ENCODE measurements around the gene SCN3B. TPM values are rescaled to one million over a fixed set of nuclear protein-coding genes. Genes with fewer than 3 reads are reported as not detected.

SCN3B gene, protein sequence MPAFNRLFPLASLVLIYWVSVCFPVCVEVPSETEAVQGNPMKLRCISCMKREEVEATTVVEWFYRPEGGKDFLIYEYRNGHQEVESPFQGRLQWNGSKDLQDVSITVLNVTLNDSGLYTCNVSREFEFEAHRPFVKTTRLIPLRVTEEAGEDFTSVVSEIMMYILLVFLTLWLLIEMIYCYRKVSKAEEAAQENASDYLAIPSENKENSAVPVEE
- total RNA-seq, result 1 to 10 TPM in 2 of 3 donors, under 1 TPM in 1; 0.29 to 2.6 (median 2.0) TPM
- long read RNA-seq, donor 1, result 0 reads
- long read RNA-seq, donor 2, partial matches to known transcripts, result 0 of 1 reads
- long read RNA-seq, donor 2, other reads (novel, unspliced or antisense), result 1 of 1 reads

DNA sequence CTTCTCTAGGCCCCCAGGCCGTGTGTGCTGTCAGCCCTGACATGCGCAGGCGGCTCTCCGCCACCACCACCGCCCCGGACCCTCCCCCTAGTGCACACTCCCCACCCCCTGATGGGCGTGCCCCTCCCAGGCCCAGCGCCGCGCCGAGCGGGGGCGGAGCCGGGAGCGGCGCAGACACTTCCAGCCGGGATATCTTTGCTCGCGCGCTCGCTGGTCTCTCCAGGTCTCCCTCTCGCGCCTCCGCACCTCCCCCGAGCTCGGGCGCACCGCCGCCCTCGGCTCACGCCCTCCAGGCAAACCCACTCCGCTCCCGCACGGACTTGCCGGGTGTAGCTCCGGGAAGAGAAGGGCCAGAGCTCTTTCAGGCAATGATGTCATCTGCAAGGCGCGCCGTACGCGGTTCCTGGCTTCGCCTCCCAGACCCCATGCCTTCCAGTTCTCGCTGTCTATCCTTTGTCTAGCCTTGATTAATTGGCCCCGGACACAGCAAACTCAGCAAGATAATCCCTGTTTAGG, at the start of gene SCN3B:
Gene SCN3B (minus strand): TSS at position 59 of the 516 bp plus-strand sequence. CDS start 823 bp downstream, outside the sequence.
- no peaks in the 10 kb centered on the region for H3K9me3 ChIP-seq
- intact Hi-C loops (cut with DNase I, micrococcal nuclease), result no loop called here
- peak; percentile 62 to 79 (median 69) for DNase-seq
- TF ChIP-seq, protein P1, sequence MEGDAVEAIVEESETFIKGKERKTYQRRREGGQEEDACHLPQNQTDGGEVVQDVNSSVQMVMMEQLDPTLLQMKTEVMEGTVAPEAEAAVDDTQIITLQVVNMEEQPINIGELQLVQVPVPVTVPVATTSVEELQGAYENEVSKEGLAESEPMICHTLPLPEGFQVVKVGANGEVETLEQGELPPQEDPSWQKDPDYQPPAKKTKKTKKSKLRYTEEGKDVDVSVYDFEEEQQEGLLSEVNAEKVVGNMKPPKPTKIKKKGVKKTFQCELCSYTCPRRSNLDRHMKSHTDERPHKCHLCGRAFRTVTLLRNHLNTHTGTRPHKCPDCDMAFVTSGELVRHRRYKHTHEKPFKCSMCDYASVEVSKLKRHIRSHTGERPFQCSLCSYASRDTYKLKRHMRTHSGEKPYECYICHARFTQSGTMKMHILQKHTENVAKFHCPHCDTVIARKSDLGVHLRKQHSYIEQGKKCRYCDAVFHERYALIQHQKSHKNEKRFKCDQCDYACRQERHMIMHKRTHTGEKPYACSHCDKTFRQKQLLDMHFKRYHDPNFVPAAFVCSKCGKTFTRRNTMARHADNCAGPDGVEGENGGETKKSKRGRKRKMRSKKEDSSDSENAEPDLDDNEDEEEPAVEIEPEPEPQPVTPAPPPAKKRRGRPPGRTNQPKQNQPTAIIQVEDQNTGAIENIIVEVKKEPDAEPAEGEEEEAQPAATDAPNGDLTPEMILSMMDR (IDR thresholded peaks at IDR 0.05), result no peak
- H3K4me1 ChIP-seq (ENCODE audit: low read depth), result peaks cover 2% of the 10 kb centered on the region
- peak; percentile 96 for ATAC-seq
- no peak within 1 kb of the TSS for H3K4me3 ChIP-seq
- no peaks in the 10 kb centered on the region for H3K36me3 ChIP-seq (ENCODE audit: low read depth)

DNA sequence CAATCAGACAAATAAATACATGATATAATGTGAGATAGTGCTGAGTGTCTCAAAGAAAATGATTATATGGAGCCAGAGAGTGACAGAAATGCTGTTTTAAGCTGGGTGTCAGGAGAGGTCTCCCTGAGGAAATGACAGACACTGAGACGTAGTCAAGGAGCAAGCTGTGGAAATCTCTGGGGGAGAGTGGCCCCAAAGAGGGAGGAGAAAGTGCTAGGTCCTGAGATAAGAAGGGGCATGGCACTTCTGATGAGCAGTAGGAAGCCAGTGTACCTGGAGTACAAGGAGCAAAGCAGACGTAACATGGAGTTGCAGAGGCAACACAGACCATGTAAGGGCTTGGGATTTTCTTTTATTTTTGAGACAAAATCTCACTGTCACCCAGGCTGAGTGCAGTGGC, 48.3 kb upstream of the SCN3B start:
- H3K9me3 ChIP-seq, result no peaks in the 10 kb centered on the region
- no peak for ATAC-seq
- no peak overlapping the region for H3K4me3 ChIP-seq
- TF ChIP-seq, protein P1 (IDR thresholded peaks at IDR 0.05), result no peak
- no peaks in the 10 kb centered on the region for H3K36me3 ChIP-seq (ENCODE audit: low read depth)
- H3K4me1 ChIP-seq (ENCODE audit: low read depth), result no peaks in the 10 kb centered on the region
- DNase-seq, result no peak
- intact Hi-C loops (cut with DNase I, micrococcal nuclease), result no loop called here

DNA sequence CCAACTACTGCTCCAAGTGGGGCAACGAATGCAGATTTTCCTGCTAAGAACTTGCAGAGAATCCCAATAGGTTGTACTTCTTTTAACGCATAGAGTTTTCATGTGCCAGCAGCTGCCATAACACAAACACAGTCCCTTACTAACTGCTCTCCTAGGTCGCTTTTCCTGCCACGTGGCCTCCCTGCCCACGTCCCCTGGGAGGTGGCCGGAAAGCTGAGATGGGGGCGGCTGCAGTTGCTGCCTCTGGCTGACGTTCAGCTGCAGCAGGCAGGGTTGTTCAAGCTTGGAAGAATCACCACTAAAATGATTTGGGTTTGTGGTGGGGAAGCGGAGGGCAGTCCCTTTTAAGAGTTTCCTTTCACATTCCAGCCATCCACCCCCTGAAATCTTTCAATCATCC, 47.7 kb upstream of the SCN3B start:
- DNase-seq (no peak), ATAC-seq (no peak)
- Histone ChIP-seq H3K36me3 (ENCODE audit: low read depth) (no peaks in the 10 kb centered on the region), H3K4me1 (ENCODE audit: low read depth) (no peaks in the 10 kb centered on the region), H3K9me3 (no peaks in the 10 kb centered on the region), H3K4me3 (no peak overlapping the region)
- intact Hi-C loops (cut with DNase I, micrococcal nuclease), result no loop called here
- TF ChIP-seq, protein P1 (IDR thresholded peaks at IDR 0.05), result no peak

DNA sequence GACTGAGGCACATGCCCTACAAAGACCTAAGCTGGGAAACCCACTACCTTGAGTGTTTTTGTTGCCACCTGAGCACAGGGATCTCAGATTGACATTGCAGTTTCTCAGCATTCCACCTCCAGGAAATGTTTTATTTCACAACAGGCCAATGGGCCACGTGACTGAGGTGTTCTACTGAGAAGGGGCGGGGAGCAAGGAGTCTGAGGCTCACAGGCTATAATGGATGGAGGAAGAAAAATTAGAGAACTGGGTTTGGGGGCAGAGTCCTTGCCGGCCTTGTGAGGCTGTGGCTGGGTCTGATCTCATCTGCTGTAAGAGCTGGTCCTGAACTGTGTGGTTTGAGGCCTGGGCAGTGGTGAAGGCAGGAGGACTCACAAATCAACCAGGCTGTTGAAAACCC, 46.3 kb upstream of the SCN3B start:
- H3K4me1 ChIP-seq (ENCODE audit: low read depth), result no peaks in the 10 kb centered on the region
- H3K36me3 ChIP-seq (ENCODE audit: low read depth), result no peaks in the 10 kb centered on the region
- no peak overlapping the region for H3K4me3 ChIP-seq
- H3K9me3 ChIP-seq, result no peaks in the 10 kb centered on the region
- intact Hi-C loops (cut with DNase I, micrococcal nuclease), result no loop called here
- TF ChIP-seq, protein P1 (IDR thresholded peaks at IDR 0.05), result no peak
- DNase-seq (peak in 2 of 3 donors; percentile 20 to 33), ATAC-seq (peak; percentile 55)

DNA sequence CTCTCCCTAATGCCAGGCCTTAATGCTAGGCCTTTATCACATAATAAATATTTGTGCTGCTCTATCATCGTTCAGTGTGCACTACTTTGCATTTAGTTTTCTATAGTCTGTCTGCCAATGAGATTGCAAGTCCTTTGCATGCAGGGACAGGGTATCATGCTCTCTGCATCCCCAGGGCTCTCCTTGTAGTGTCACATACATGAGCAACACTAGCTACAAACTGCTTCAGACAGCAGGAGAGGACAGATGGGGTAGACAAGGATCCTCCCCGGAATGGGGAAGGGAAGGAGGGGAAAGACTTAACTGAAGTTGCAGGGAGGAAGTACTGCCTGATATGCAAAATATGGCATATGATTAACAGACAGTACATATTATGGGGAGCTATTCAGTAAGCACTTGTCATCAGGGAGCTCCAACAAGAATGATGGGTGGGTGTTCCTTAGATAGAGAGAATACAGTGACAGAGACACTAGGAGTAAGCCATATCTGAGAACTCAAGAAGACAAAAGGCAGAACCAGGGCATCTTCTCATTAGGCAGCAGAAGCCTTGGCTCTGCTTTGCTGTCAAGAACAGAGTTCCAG, 44.2 kb upstream of the SCN3B start:
- Histone ChIP-seq H3K4me3 (no peak overlapping the region), H3K4me1 (ENCODE audit: low read depth) (no peaks in the 10 kb centered on the region), H3K36me3 (ENCODE audit: low read depth) (no peaks in the 10 kb centered on the region), H3K9me3 (no peaks in the 10 kb centered on the region)
- no peak for ATAC-seq
- no peak for DNase-seq
- intact Hi-C loops (cut with DNase I, micrococcal nuclease), result no loop called here
- TF ChIP-seq, protein P1 (IDR thresholded peaks at IDR 0.05), result no peak

Measured in mucosa of descending colon (tissue), 3 donors.